NCI-H345 treated with DMSO at 0.1 percent for 48 hours (cell line): ENCODE results near the gene MCM10.
"Not testable (repeated sequence)": the region's sequence is repeated elsewhere in the genome, so short reads cannot be mapped to it uniquely, and the experiment has no call there.

Experiments
- DNase-seq: peaks from one replicate; lab custom pipeline; 2025; ENCODE audit not compliant: unreplicated experiment; lab: John Stamatoyannopoulos, UW

MCM10 gene

GRCh38 chr10:13219685-13220670 is 58.6 kb downstream of the MCM10 start:
- DNase-seq: no peak

DNA sequence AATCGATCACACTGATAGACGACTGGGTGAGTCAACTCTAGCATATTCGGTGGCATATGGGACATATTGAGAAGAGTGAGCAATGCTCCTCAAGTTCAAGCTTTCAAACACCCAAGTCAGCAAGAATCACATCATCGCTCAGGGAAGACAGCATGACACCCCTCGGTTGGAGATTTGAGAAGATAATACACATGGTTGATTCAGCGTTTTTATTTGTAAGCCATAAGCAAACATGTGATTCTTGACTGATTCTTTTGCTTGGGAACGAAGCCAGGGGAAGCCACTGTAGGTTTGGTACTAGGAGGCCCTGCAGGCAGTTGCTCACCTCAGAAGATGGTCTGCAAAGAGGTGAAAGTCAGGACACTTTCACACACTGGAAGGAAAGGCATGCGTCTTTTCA is 60.2 kb downstream of the MCM10 start:
- DNase-seq: no peak

DNA sequence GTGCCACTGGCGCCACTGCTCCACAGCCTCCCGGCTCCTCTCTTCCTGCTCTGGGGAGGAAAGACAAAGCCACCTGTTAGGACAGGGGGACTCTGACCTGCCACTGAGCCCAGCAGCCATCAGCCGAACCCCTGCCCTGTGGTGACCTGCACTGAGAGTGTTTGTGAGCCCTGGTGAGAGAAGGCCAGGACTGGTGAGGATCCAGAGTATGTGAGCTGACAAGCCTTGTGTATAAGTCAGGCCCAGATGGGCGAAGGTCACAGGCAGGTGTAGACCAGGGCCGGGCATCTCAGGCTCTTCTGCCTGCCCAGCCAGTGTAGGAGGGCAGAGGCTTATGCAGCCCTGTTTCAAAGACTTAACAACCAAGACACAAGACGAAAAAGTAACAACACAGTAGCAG is 60.8 kb downstream of the MCM10 start:
- DNase-seq: no peak

DNA sequence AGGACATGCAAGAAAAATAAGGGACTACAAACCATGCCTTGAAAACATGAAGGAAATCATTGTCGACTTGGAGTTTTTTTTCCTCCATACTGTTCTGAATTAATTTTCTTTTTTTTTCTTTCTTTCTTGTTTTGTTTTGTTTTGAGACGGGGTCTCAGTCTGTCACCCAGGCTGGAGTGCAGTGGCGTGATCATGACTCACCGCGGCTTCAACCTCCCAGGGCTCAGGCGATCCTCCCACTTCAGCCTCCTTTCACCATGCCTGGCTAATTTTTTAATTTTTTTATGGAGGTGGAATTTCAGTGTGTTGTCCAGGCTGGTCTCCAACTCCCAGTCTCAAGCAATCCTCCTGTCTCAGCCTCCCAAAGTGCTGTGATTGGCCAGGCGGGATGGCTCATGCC is 61.2 kb downstream of the MCM10 start:
- no peak for DNase-seq

GRCh38 chr10:13223241-13223640 is 61.9 kb downstream of the MCM10 start:
- DNase-seq: no peak

GRCh38 chr10:13224210-13224995 is 63.0 kb downstream of the MCM10 start:
- DNase-seq: no peak

- DNase-seq: no peak
Observed at GRCh38 chr10:13225601-13226000, 64.2 kb downstream of the MCM10 start.

GRCh38 chr10:13227031-13227430 is 65.7 kb downstream of the MCM10 start:
- DNase-seq: no peak

DNA sequence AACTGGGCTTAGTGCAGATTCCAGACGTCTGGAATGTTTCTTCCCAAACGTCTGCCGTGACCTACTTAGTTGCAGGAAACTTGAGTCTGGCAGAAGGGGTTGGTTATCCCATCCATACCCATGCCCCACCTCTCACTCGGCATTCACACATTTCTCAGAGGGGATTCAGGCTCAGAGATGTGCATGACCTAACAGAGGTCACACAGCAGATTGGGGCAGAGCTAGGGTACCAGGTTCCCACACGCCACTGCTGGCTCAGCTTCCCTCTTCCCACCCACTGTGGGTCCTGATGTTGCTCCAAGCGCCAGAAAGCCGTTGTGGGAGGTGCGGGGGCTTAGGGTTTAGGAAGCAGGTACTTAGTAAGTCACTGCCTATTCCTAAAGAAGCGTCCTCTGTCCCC is 69.8 kb downstream of the MCM10 start:
- no peak for DNase-seq

- no peak for DNase-seq
Observed at GRCh38 chr10:13231808-13232207, 70.5 kb downstream of the MCM10 start.

- no peak for DNase-seq
Observed at GRCh38 chr10:13233358-13233757, 72.0 kb downstream of the MCM10 start.

DNA sequence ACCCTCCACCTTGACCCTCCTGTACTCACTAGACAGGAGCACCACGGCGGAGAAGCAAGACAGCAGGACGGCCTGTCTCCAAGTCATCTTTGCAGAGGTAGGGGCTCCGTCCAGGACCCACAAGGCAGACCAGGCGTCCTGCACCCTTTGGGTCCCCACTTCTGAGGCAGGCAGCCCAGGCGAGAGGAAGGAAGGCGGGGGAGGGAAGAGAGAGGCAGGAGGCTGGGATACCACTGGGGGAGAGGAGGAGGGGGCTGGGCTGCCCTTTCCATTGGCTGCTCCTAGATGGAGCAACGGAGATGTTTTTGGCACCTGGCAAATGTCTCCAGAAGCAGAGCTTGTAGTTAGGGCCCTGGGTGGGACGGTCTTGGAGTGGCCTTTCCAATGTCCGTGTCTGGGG is 72.8 kb downstream of the MCM10 start, which contains the start of gene UCMA:
TSS of gene UCMA (minus strand) at position 203 of the 400 bp plus-strand sequence. CDS start at position 87, 116 bp downstream.
- DNase-seq: no peak

- DNase-seq: not testable (repeated sequence)
Observed at GRCh38 chr10:13234736-13235135, 73.4 kb downstream of the MCM10 start.

DNA sequence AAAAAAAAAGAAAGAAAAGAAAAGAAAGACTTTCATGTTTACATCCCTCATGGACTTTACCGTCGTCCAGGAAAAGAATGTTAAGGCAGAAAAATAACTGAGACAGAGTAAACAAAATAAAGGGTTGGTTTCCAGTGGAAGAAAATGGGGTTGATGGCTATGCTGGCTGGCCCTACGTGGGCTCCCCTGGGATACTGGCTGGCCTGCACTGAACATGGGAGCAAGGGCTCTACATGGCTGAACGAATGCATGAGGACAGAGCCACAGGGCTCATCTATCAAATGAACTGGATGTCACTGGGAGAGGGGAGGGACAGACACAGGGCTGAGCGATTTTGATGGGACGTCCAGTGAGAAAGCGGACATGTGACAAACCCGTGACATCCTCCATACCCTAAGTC is 75.3 kb downstream of the MCM10 start:
- DNase-seq: no peak

GRCh38 chr10:13238271-13239077 is 77.1 kb downstream of the MCM10 start:
- DNase-seq: no peak

- DNase-seq: no peak
Observed at GRCh38 chr10:13239923-13240322, 78.6 kb downstream of the MCM10 start.

DNA sequence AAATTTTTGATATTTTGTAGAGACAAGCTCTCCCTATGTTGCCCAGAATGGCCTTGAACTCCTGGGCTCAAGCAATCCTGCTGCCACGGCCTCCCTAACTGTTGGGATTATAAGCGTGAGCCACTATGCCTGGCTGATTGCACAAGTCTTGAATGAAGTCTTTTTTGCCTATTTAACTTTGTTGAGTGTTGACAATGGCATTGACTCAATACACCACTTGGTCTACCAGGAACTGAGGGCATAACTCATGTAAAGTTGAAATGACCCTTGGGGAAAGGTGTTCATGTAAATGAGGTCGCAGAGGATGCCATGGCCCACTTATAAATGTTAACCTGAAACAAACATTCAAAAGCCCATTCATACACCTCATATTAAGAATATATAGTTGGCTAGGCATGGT is 80.3 kb downstream of the MCM10 start:
- DNase-seq: no peak

GRCh38 chr10:13242260-13242659 is 80.9 kb downstream of the MCM10 start:
- DNase-seq: not testable (repeated sequence)

GRCh38 chr10:13247246-13247645 is 85.9 kb downstream of the MCM10 start:
- no peak for DNase-seq

GRCh38 chr10:13247784-13248183 is 86.4 kb downstream of the MCM10 start:
- DNase-seq: no peak

DNA sequence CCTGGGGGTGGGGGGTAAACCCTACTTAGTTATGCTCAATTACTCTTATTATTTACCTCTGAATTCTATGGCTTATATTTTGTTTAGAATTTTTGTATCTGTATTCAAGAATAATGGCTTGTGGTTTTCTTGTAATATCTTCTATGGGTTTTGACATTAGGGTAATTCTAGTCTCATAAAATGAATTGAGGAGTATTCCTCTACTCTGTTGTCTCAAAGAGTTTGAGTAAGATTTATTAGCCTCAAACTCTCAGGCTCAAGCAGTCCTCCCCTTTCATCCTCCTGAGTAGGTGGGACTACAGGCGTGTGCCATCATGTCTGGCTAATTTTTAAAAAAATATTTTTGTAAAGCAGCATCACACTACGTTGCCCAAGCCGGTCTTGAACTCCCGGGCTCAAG is 92.4 kb downstream of the MCM10 start:
- no peak for DNase-seq
